Fibroblast of lung (primary cell): ENCODE measurements around the gene OR4X2.

ENCODE experiments used
- EZH2 ChIP-seq: IDR thresholded peaks from 2 replicates; pipeline ENCODE4 v1.5.1; 2012; ENCODE audit warnings: low read length, control low read depth, mild to moderate bottlenecking; ENCODE audit errors: missing control alignments
- TF ChIP-seq, protein P1 (sequence below), 2 donors: IDR thresholded peaks in 1 of 2; conservative IDR thresholded peaks in 1 of 2; 1 replicate in 1 of 2; 2 replicates in 1 of 2; pipeline ENCODE4 v1.5.1; 2011 to 2012; ENCODE audit warnings: low read length in 2 of 2, control low read depth in 1 of 2, inconsistent platforms in 1 of 2, low read depth in 1 of 2, mild to moderate bottlenecking in 1 of 2

DNA sequence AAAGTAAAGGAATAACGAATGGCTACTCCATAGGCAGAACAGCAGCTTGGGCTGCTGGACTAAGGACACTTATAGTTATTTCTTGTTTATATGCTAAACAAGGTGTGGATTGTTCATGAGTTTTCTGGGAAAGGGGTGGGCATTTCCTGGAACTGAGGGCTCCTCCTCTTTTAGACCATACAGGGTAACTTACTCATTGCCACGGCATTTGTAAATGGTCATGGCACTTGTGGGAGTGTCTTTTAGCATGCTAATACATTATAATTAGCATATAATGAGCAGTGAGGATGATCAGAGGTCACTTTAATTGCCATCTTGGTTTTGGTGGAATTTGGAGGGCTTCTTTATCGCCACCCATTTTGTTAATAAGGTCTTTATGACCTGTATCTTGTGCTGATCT, 25.7 kb downstream of the OR4X2 start:
- TF ChIP-seq, protein P1, sequence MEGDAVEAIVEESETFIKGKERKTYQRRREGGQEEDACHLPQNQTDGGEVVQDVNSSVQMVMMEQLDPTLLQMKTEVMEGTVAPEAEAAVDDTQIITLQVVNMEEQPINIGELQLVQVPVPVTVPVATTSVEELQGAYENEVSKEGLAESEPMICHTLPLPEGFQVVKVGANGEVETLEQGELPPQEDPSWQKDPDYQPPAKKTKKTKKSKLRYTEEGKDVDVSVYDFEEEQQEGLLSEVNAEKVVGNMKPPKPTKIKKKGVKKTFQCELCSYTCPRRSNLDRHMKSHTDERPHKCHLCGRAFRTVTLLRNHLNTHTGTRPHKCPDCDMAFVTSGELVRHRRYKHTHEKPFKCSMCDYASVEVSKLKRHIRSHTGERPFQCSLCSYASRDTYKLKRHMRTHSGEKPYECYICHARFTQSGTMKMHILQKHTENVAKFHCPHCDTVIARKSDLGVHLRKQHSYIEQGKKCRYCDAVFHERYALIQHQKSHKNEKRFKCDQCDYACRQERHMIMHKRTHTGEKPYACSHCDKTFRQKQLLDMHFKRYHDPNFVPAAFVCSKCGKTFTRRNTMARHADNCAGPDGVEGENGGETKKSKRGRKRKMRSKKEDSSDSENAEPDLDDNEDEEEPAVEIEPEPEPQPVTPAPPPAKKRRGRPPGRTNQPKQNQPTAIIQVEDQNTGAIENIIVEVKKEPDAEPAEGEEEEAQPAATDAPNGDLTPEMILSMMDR (conservative IDR thresholded peaks at IDR 0.05 in 1 of 2, IDR thresholded peaks at IDR 0.05 in 1 of 2; ENCODE audit: low read depth in 1 of 2, low read length in 2 of 2), result no peak
- no peak for TF ChIP-seq EZH2
